BLaER1 (cell line): Measurements from ENCODE around the gene FAM13B.
"Not testable (repeated sequence)": the region's sequence is repeated elsewhere in the genome, so short reads cannot be mapped to it uniquely, and the experiment has no call there.

ENCODE experiments used
- H3K27ac ChIP-seq: shearing (Covaris generic); formaldehyde crosslinking; 2 replicates; pipeline ENCODE4 v1.8.1; 2022
- H3K27me3 ChIP-seq: shearing (Covaris generic); formaldehyde crosslinking; 2 replicates; pipeline ENCODE4 v1.8.1; 2022
- H3K36me3 ChIP-seq: shearing (Covaris generic); formaldehyde crosslinking; 2 replicates; pipeline ENCODE4 v1.8.1; 2022
- H3K4me1 ChIP-seq: shearing (Covaris generic); formaldehyde crosslinking; 2 replicates; pipeline ENCODE4 v1.8.1; 2022
- H3K4me2 ChIP-seq: shearing (Covaris generic); formaldehyde crosslinking; 2 replicates; pipeline ENCODE4 v1.8.1; 2022
- H3K4me3 ChIP-seq: shearing (Covaris generic); formaldehyde crosslinking; 2 replicates; pipeline ENCODE4 v1.8.1; 2022
- H3K9ac ChIP-seq: shearing (Covaris generic); formaldehyde crosslinking; 2 replicates; pipeline ENCODE4 v1.8.1; 2022
- H3K9me3 ChIP-seq: shearing (Covaris generic); formaldehyde crosslinking; 2 replicates; pipeline ENCODE4 v1.8.1; 2022
- H4K20me1 ChIP-seq: shearing (Covaris generic); formaldehyde crosslinking; 2 replicates; pipeline ENCODE4 v1.8.1; 2022
- Cebpa-rat ChIP-seq: shearing (Covaris generic); IDR thresholded peaks from 2 replicates; pipeline ENCODE4 v1.8.1; 2022

The FAM13B gene

DNA sequence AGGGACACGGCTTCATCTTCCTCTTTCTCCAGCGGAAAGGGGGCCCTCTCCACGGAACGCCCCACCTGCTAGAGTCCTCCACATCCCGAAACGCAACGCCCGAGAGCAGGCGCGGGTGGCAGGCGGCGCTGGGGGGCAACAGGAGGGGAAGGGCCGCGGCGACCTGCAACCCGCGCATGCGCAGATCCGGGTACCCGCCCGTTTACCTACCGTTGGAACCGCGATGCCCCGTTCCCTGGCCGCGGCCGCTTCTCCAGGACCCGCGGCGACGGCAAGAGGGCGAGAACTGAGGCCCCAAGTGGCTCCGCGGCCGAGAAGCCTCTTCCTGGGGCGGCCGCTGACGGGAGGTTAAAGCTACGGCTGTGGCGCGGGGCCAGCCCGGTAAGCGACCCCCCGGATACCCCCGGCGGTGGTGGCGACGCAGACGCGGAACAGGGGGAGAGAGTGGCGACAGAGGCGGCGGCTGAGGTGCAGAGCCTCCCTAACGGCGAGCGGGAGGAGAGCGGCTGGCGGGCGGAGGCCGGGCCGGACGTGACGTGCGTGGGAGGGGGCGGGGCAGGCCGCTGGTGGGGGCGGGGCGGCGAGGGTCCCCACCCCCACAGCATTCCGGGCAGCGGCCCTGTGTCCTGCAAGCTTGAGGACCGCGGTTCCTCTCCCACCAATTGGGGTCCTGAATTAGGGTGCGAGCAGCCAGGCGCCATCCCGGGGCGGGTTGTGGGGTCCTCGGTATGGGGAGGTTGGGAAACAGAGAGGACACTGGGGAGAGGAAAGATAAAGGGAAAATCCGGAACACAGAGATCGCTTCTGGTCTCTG, at the start of gene FAM13B:
Gene FAM13B, minus strand, starts transcription at position 508 of the 814 bp plus-strand sequence. CDS start 13,968 bp downstream, outside the sequence.
- no peaks in the 10 kb centered on the region for H3K27me3 ChIP-seq

DNA sequence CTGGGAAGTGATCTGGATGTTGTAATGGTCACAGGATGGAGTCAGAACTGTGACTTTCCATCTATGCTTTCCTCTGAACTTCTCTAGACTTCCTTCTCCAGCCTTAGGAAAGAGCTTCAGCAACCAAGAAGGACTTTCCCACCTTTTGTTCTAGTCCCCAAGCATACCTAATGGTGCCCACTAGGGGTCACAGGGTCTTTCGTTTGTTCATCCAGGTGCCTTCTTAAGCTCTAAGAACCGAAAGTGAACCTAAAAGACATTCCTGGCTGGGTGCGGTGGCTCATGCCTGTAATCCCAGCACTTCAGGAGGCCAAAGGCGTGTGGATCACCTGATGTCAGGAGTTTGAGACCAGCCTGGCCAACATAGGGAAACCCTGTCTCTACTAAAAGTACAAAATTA, 49.2 kb upstream of the FAM13B start:
- Histone ChIP-seq H3K36me3 (no peaks in the 10 kb centered on the region), H4K20me1 (no peaks in the 10 kb centered on the region), H3K4me2 (no peak overlapping the region), H3K9me3 (no peaks in the 10 kb centered on the region), H3K27me3 (no peaks in the 10 kb centered on the region), H3K4me1 (peaks cover 8% of the 10 kb centered on the region), H3K9ac (no peak overlapping the region), H3K4me3 (no peak overlapping the region), H3K27ac (no peak overlapping the region)
- TF ChIP-seq Cebpa-rat = no peak

More for the DNA sequence above, at the start of gene FAM13B:
- no peak for TF ChIP-seq Cebpa-rat
- Histone ChIP-seq H3K9me3 (0 out of 2 replicates have a peak, but pooled peaks cover under 1% of the 10 kb centered on the region), H3K27ac (peak within 1 kb of the TSS; percentile 97), H4K20me1 (peaks cover 50% of the 10 kb centered on the region), H3K4me3 (peak within 1 kb of the TSS; percentile 82), H3K4me2 (peak within 1 kb of the TSS; percentile 93), H3K9ac (peak within 1 kb of the TSS; percentile 96), H3K36me3 (peaks cover under 1% of the 10 kb centered on the region), H3K4me1 (peaks cover 50% of the 10 kb centered on the region)

DNA sequence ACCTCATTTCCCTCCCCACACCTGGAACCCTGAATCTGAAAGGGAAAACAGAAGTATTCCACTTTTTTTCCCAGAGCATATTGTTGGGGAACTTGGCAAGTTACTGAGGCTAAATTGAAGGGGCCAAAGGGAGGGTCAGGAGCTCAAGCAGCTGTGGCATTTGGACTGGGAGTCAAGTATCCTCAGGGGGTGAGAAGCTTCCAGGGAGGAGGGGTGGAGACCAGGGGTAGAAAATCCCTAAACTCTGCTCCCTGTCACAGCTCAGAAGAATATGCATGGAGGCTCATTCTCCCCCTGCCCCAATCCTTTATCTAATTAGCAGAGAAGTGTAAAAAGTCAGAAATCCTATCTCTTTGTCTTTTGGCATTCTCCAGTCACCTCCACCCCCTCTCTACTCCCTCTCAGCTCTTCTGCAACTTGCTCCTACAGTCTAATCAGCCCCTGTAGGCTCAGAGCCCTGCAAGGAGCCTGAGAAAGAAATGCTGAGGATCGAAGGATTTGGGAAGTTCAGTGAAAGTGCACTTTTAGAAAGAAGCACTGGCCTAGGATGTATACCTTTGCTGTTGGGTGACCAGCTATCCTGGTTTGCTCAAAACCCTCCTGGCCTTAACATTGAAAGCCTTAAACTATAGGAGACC, 45.2 kb upstream of the FAM13B start:
- Histone ChIP-seq H3K4me3 (no peak overlapping the region), H4K20me1 (no peaks in the 10 kb centered on the region), H3K27me3 (no peaks in the 10 kb centered on the region), H3K36me3 (no peaks in the 10 kb centered on the region), H3K27ac (no peak overlapping the region), H3K9ac (no peak overlapping the region), H3K4me1 (peaks cover 8% of the 10 kb centered on the region), H3K4me2 (no peak overlapping the region), H3K9me3 (no peaks in the 10 kb centered on the region)
- no peak for TF ChIP-seq Cebpa-rat

DNA sequence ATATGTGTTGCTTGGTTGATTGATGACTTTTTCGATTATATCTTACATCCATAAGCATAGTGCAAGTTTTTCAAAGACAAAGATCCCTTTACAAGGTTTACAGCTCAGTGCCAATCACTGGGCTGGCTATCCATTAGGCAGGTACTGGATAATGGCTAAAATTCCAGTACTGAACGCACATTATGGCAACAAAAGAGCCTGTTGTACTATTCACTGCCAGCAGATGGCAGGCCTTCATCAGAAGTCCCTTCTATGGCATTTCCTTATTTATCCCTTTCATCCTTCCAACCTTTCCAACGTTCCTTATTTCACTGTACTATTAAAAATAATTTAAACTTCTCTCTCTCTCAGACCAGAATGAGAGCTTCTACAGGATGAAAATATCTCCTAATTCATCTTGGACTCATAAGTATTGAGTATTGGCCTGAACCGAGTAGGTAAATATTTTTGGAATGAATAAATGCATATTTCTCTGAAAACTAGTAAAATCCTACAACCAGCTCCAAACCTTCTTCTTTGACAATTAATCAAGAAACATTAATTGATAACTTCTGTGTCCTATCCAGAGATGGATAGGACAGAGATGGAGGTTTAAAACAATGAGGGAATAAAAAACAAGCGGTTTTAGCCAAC, 44.3 kb upstream of the FAM13B start:
- Histone ChIP-seq H3K4me3 (no peak overlapping the region), H3K36me3 (no peaks in the 10 kb centered on the region), H3K27ac (no peak overlapping the region), H3K9ac (no peak overlapping the region), H4K20me1 (no peaks in the 10 kb centered on the region), H3K4me1 (peaks cover 8% of the 10 kb centered on the region), H3K9me3 (no peaks in the 10 kb centered on the region), H3K27me3 (no peaks in the 10 kb centered on the region), H3K4me2 (no peak overlapping the region)
- TF ChIP-seq Cebpa-rat = no peak

DNA sequence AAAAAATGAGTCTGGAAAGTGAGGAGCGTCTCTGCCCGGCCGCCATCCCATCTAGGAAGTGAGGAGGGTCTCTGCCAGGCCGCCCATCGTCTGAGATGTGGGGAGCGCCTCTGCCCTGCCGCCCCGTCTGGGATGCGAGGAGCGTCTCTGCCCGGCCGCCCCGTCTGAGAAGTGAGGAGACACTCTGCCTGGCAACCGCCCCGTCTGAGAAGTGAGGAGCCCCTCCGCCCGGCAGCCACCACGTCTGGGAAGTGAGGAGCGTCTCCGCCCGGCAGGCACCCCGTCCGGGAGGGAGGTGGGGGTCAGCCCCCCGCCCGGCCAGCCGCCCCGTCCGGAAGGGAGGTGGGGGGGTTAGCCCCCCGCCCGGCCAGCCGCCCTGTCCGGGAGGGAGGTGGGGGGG, 37.1 kb upstream of the FAM13B start:
- not testable (repeated sequence) for H3K9me3 ChIP-seq, H3K27me3 ChIP-seq, H4K20me1 ChIP-seq, H3K9ac ChIP-seq, H3K27ac ChIP-seq, H3K4me3 ChIP-seq, H3K4me1 ChIP-seq, H3K4me2 ChIP-seq, H3K36me3 ChIP-seq

DNA sequence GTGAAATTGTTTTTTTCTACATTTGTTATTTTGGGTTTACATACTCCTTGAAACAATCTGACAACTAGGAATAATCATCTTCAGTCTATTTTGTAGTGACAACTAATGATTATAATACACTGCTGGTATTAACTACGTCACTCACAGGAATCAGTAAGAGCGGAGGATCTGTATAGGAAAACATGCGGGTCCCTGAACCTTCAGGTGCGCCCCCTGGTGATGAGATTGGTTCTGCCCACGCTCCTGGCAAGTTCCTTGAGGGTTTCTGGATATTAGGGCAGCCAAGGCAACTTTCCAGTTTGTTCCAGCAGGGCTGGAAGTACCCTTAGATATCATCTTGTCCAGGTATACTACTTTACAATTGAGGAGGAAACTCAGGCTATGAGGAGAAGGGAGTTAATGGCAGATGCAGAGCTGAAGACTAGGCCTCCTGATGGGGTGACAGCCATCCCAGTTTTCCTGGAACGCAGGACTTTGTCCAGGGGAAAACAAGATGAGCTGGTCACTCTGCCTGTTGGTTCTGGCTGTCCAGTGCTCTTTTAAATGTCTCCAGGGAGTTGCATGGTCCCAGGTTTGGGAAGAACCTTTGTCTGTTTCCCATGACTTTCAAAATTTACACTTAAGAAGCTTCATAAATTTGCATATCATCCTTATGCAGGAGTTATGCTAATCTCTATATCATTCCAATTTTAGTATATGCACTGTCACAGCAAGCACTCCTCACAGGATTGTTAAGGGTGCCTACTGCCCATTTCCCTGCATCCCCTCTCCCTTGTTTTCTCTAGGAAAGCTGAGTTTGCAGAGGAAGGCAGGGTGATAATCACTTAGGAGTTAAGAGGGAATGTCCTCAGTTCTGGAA, 36.1 kb upstream of the FAM13B start:
- no peak for TF ChIP-seq Cebpa-rat
- H3K9me3 ChIP-seq = no peaks in the 10 kb centered on the region
- no peaks in the 10 kb centered on the region for H3K4me1 ChIP-seq
- no peak overlapping the region for H3K4me2 ChIP-seq
- no peaks in the 10 kb centered on the region for H3K36me3 ChIP-seq
- no peaks in the 10 kb centered on the region for H4K20me1 ChIP-seq
- H3K27me3 ChIP-seq = no peaks in the 10 kb centered on the region
- no peak overlapping the region for H3K9ac ChIP-seq
- H3K27ac ChIP-seq = no peak overlapping the region
- no peak overlapping the region for H3K4me3 ChIP-seq

DNA sequence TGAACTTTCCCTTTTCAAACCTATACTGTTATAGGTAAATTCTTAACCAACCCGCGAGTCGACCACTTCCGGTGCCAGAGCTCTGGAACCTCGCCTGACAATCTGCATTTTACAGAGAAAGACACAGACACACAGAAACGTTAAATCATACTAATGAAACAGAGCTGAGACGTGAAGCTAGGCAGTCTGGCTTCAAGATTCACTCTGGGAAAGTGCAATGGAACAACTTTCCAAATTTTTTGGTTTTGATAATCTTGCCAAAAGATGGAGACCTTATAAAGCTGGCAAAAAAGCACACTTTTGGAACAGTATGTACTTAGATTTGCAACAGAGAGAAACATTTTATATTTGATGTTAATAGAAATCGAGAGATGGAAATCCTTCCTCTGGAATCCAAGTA, 35.1 kb upstream of the FAM13B start:
- H3K4me1 ChIP-seq = no peaks in the 10 kb centered on the region
- no peak overlapping the region for H3K4me2 ChIP-seq
- H4K20me1 ChIP-seq = no peaks in the 10 kb centered on the region
- H3K4me3 ChIP-seq = no peak overlapping the region
- H3K27me3 ChIP-seq = no peaks in the 10 kb centered on the region
- no peak overlapping the region for H3K9ac ChIP-seq
- no peak for TF ChIP-seq Cebpa-rat
- no peaks in the 10 kb centered on the region for H3K36me3 ChIP-seq
- no peak overlapping the region for H3K27ac ChIP-seq
- H3K9me3 ChIP-seq = no peaks in the 10 kb centered on the region

DNA sequence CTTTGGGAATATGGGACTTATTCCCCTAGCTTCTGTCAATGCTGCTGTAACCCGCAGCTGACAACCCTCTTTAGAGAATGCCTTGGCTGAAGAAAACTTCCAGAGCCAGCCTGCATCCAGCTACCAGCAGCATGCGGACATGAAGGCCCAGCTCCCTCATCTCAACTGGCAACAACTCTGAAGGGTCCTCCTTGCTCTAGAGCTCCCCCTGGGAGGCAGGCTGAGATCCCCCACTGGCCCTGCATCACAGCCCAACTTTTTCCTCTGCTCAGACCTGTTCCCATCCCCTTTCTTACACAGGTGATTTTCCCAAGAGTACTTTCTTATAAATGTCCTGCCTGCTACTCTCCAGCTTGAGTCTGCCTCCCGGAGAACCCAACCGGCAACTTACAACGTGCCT, 32.2 kb upstream of the FAM13B start:
- no peak overlapping the region for H3K4me2 ChIP-seq

DNA sequence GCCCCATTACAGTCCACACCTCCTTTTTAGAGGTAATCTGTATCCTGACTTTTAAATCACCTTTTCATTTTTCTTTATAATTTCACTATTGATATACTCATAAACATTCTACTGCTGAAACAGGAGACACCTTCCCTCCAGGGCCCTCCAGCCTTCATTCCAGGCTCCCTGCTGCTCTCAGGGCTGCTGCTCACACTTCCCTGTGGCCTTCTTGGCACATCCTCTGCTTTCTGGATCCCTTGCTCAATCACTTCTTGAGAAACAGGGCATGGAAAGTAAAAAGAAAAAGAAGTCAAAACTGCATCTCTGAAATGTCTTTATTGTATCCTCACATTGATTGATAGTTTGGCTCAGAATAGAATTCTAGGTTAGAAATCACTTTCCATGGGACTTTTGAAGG, 31.6 kb upstream of the FAM13B start:
- no peak for TF ChIP-seq Cebpa-rat
- H4K20me1 ChIP-seq = no peaks in the 10 kb centered on the region
- H3K36me3 ChIP-seq = no peaks in the 10 kb centered on the region
- H3K27me3 ChIP-seq = no peaks in the 10 kb centered on the region
- no peak overlapping the region for H3K27ac ChIP-seq
- no peak overlapping the region for H3K9ac ChIP-seq
- no peaks in the 10 kb centered on the region for H3K9me3 ChIP-seq
- H3K4me1 ChIP-seq = no peaks in the 10 kb centered on the region
- no peak overlapping the region for H3K4me2 ChIP-seq
- H3K4me3 ChIP-seq = no peak overlapping the region

More for the DNA sequence above, 32.2 kb upstream of the FAM13B start:
- Histone ChIP-seq H3K9me3 (no peaks in the 10 kb centered on the region), H3K4me1 (no peaks in the 10 kb centered on the region), H3K4me3 (no peak overlapping the region), H3K27me3 (no peaks in the 10 kb centered on the region), H3K9ac (no peak overlapping the region), H3K36me3 (no peaks in the 10 kb centered on the region), H4K20me1 (no peaks in the 10 kb centered on the region), H3K27ac (no peak overlapping the region)
- no peak for TF ChIP-seq Cebpa-rat
